SHP77 (cell line): ENCODE data around the gene PPM1G.

Source experiments
- DNase-seq, 2 experiments: peaks; one replicate each; lab custom pipeline; 2025; lab: John Stamatoyannopoulos, UW

The PPM1G gene

DNA sequence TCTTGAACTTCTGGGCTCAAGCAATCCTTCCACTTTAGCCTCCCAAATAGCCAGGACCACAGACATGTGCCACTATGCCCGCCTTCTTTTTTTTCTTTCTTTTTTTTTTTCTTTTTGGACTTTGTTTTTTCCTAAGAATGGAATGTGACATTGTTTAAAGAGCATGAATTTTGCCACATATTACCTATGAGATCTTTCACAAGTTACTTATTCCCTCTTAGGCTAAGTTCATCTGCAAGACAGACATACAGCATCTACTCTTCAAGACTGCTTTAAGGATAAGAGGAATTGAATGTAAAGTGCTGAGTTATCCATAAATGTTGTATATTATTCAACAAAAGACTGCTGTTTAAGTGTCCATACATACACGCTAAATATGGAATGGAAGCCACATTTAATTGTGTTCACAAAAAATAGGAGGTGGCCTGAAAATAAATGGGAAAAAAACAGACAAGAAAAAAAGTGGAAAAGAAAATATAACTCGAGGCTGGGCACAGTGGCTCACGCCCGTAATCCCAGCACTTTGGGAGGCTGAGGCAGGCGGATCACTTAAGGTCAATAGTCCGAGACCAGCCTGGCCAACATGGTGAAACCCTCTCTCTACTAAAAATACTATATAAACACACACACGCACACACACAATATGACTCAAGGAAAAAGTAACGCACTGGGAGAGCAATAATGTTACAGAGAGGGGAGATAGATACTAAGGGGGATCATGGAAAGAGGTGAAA is 3.2 kb upstream of the PPM1G start:
- no peak for DNase-seq

DNA sequence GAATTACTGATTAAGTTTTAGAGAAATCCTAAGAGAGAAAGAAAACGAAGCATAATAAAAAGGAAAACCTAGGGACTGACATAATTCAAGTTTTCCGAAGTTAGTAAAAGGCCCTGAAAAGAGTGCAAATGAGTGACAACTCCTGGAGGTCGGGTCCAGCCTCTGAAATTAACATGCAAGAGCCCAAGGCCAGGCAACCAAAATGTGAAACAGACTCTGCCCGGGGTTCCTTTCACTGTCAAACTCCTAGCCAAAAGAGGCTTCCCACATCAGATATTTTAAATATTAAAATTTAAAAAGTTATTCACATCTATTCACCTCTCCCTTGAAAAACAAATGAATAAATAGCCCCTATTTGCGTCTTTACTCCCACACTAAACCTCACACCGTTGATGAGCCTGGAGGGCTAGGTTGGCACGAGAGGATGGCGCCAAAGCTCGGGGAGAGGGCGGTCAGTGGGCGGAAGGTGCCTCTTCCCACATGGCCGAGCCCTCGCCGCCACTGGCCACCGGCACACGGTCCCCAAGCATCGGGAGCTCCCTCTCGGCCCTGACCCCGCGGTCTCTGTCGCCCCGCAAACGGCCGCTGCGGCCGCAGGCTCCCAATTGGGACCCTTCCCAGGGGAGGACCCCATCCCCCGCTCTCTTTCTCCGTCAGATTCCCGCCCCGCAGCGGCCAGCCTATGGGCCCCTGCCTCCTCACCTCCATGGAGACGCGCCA is 630 bp downstream of the PPM1G start:
- peak in 1 of 2 experiments; percentile 12 for DNase-seq

DNA sequence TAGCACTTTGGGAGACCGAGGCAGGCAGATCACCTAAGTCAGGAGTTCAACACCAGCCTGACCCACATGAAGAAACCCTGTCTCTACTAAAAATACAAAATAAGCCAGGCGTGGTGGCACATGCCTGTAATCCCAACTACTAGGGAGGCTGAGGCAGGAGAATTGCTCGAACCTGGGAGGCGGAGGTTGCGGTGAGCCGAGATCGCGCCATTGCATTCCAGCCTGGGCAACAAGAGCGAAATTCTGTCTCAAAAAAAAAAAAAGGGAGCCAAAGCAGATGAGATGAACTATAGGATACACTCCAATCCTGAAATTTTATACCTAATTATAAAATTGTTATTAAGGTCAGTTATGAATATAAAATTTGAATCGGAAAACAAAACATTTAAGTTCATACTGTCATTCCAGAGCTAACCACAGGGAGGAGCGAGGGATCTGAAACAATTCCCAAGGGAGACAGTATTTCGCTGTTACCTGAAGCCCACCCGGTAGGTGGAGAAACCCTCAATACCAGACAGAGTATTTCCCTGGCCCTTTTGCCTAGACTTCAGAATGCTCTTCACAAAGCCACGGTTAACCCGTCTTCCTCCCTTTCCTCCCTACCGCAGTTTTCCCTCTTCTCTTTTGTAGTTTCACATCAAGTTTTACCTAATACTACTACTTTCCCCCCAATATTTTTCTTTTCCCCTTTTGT is 1.4 kb downstream of the PPM1G start:
- peak; percentile 53 to 64 for DNase-seq

DNA sequence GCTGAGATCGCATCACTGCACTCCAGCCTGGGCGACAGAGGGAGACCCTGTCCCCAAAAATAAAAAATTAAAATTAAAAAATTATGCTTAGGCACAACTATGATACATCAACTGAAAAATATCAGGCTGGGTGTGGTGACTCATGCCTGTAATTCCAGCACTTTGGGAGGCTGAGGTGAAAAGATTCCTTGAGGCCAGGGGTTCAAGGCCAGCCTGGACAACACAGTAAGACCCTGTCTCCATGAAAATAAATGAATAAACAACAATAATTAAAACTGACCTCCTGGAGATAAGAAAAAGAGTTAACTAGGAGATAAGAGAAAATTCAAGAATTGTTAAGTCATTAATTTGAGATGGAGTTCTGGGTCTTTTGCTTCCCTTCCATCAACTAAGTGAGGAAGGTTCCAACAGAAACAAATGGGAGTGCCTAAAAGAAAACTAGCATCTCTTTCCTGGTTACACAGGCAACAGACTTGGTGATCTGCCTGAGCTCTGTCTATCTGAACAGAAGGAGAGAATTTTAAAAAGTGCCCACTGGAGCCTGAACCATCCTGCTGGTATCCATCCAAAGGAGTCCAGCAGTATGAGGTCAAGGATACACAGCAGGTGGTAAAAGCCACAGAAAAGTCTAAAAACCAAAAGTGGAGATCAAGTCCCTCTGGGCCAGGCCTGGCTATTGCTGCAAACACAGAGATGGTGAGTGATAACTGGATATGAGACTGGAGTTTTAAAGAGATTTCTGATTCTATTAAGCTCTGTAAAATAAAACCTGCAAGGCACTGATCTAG is 8.8 kb downstream of the PPM1G start:
- no peak for DNase-seq

DNA sequence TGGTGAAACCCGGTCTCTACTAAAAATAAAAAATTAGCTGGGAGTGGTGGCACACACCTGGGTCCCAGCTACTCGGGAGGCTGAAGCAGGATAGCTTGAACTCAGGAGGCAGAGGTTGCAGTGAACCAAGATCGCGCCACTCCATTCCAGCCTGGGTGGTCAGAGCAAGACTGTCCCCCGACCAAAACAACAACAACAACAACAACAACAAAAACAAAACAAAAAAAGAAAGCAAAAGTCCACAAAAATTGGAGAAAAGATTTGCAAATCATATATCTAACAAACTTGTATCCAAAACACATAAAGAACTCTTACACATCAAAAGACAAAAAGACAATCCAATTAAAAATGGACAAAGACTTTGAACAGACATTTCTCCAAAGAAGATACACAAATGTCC is 10.4 kb downstream of the PPM1G start:
- DNase-seq = no peak

DNA sequence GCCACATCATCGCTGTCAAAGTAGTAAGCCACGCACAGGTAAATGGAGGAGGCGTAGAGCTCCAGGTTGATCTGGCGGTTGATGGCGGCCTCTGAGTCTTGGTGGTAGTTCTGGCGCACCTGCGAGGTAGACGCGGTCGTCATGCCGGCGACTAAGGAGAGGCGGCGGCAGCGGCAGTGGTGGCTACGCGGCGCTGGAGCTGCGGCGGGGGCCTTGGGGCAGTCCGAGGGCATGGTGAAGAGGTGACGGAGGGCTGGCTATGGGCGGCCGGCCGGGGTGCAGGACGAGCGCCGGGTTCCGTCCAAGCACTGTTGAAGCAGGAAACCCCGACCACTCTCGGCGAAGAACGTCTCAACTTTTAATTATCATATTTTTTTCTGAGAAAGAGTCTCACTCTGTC is 16.2 kb downstream of the PPM1G start:
- DNase-seq = no peak

DNA sequence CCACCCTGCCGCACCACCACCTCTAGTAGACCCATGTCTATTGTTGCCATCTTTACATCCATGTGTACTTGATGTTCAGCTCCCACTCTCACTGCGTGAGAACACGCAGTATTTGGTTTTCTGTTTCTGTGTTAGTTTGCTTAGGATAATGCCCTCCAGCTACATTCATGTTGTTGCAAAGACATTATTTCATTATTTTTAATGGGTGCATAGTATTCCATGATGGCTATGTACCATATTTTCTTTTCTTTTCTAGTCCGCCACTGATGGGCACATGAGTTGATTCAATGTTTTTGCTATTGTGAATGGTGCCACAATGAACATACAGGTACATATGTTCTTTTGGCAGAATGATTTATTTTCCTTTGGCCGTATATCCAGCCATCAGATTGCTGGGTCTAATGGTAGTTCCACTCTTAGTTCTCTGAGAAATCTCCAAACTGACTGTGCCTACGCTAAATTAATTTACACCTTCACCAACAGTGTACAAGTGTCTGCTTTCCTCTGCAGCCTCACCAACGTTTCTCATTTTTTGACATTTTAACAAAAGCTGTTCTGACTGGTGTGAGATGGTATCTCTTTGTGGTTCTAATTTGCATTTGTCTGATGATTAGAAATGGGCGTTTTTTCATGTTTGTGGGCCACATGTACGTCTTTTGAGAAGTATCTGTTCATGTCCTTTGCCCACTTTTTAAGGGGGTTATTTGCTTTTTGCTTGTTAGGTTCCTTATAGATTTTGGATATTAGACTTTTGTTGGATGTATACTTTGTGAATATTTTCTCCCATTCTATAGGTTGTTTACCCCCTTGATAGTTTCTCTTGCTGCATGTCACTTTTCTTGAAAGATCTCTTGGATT is 18.3 kb downstream of the PPM1G start:
- DNase-seq = no peak

DNA sequence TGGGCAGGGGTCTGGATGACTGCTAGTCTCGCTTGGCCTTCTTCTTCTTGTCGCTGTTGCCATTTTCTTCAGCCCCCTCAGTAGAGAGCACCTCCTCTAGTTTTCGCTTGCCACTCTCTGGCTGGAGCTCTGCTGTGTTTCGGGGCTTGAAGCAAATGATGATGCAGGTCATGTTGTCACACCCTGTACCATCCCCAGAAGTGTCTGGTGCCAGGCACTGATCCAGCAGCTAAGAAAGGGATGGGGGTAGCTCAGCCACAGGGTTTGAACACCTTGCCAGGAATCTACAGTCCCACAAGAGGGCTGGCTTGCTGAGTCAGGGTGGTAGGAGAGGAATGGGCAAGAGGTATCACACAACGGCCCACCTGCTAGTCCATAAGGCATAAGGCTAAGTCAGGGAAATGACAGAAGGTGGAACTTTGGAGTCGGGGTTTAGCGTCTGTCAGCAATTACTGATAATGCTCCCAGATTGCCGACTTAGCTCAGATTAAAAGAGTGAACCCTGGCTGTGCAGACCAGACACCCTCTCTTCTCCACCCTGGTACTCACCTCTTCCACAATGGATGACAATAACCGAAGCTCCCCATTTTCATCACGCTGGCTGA is 27.7 kb downstream of the PPM1G start:
- DNase-seq = no peak

DNA sequence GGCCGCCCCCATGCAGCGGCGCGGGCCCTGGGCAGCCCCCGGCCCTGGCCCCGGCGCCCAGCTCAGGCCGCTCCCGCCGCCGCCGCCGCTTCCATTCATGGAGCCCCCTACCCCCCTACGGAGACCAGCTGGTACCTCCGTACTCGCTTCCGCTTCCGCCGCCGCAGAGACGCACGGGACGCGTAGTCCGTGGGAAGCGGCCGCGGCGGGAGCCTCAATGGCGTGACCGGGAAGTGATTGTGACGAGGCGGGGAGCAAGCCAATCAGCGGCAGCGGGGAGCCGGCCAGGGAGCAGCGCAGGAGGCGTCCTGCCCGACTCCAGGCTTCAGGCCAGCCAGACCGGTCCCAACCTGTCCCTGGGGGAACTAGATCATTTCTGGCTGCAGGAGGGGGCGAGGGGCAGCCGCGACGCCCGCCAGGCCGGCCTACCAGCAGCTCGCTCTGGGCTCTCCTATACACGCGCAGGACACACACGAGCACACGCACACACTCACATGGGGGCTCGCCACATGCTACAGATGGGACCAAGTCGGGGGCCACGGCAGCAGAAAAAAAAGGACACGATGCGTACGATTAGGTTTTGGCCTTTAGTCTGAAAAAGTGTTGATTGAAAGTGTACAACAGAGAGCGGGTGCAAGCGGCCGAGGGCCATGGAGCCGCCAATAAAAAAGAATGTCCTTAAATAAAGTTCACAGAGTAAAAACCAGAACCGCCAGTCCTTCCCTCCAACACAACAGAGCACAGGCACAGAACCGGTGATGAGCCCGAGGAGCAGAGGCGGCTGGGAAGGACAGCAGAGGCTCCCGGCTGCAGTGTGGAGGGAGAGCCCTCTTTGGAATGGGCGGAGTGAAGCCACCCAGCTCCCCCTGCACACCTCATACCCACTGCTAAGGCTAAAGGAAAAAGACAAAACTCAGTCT is 28.5 kb downstream of the PPM1G start, which contains the start of gene ZNF513:
TSS of gene ZNF513 (minus strand) at position 109 of the 920 bp plus-strand sequence. CDS start 208 bp downstream, outside the sequence.
- DNase-seq = peak; percentile 92 to 95

DNA sequence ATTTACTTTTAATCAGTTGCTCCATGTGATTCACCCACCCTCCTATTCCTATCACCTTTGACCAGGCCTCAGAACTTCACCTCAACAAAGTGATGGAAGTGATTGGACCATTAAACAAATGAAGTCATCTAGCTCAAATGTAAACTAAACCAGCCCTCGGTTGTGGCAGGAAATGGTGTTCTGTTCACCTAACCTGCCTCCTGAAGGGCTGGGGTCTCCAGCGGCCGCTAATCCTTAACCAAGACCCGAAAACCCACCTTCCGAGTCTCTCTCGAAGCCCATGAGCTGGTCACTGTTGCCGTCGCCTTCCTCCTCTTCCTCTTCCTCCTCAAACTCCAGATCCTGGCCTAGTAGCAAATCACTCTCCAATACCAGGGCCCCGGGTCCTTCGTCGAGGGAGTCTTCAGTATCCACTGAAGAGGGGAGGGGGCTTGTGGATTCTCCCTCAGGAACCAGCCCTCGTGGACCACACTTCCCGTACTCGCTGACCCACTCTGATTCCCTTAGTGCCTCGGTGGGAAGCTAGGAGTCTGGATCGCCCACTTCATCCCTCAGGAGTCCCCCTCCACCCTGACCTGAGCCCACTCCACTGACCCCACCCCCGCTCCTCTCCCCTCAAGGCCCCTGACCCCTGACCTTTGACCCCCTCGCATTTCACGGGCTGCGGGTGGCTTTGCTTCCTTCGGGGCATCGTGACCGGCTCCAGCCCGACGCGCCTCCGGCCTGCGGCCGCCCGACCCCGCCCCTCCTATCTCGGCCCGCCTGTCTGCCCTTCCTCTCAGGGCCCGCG is 29.4 kb downstream of the PPM1G start:
- peak in 1 of 2 experiments; percentile 61 for DNase-seq

DNA sequence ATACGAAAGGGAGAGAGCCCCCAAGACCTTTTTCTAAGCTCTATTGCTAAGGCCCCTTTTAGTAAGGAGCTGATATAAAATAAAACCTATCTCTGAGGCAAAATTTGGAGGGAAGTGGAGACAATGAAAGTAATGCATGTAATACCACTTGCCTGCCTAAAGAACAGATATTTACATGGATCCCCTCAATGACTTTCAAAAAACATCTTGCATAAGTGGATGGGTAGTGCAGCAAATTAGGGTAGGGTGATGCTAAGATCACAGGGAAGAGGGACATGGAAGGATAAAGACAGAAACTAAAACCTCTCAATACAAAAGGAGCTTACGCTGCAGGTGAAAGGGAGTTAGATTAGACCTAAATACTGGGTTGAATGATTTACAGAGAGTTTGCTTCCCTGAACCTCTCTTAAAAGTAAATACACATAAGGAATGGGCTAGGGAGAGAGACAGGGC is 30.0 kb downstream of the PPM1G start:
- no peak for DNase-seq

DNA sequence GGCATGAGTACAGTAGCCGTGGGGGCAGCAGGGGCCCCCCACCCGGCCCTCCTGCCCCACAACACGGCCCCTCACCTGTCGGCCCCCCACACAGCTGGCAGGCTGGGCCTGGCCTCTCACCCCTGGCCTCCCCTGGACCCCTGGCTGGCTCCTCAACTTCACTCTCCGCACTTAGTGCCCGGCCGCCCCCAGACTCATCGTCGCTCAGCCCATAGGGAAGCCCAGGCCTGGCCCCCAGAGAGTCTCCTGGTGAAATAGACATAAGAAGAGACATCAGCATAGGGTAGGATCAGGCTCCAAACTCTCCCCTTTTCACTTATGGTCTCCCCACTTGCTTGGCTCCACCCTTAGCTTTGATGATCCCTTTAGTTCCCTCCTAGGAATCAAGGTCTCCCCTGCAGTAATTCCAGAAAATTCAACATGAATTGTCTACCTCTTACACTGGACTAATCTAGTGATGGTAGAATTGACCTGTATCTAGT is 30.5 kb downstream of the PPM1G start:
- no peak for DNase-seq

DNA sequence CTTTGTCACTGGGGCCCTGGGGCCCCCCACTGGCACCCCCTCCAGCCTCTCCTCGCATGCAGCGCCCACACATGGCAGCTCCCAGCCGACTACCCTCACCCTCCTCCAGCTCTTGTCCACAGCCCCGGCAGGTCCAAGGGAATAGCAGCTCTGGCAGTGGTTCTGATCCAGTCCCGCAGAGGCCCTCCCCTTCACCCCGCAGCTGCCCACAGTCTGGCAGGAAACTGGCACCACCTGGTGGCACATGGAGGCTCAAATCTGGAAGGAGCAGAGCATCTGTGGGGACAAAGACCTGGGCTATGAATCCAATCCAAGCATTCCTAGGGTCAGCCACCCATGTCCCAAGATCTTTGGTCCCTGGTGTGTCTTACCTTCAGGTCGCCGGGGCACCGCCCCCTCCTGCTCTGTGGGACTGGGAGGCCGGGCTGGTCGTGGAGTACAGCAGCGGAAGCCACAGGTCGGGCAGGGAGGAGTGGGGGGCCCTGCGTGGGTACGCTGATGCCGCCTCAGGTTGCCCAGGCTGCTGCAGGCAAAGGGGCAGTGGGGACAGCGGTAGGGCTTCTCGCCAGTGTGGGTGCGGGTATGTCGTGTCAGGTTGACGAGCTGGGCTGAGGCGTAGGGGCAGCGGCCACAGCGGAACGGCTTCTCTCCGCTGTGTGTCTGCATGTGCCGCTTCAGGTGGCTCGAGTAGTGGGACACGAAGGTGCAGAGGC is 31.1 kb downstream of the PPM1G start:
- DNase-seq = peak in 1 of 2 experiments; percentile 8

DNA sequence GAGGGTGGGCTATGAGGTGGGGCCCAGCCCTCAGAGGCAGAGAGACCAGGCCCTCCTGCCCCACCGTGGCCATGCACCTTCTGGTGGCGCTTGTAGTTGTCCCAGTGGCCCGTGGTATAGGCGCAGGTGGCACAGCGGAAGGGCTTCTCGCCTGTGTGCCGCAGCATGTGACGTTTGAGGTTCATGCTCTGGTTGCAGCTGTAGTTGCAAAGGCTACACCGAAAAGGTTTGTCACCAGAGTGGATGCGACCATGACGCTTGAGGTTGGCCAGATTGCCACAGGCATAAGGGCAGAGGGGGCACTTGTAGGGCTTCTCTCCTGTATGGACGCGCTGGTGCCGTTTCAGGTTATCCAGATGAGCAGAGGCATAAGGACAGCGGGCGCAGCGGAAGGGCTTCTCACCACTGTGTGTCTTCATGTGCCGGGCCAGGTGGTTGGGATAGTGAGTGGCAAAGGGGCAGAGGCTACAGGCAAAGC is 31.7 kb downstream of the PPM1G start:
- no peak for DNase-seq

DNA sequence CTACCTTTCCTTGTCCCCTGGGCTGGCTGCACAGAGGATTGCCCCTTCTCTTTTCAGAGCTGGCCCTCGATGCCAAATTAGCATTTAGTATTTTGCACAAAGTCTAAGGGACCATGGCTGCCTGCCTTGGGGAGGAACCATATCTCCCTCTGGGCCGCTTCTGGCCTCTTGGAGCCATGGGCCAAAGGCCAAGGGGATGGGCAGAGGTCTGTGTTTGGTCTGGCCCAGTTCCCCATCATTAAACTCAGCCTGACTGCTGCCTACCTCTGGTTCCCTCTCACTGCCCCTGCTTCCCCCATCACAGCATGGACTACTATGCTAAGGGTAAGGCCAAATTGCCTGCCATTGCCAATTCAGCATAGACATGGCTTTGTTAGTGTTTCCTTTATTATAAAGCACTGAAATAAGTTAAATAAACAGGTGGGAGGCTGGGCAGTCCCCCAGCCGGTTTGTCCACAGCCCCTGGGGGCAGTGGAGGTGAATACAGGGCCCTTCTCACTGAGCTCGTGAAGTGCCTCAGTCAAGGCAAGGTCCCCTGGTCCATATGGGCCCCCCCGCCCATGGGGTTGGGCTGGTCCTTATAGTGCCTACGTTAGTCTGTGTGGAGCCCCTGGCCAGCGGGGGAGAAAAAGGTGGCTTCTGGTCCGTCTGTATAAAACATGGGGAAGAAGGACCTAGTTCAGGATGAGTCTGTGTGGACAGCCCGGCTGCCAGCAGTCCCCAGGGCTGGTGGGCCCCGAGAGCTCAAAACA is 32.3 kb downstream of the PPM1G start:
- DNase-seq = no peak

DNA sequence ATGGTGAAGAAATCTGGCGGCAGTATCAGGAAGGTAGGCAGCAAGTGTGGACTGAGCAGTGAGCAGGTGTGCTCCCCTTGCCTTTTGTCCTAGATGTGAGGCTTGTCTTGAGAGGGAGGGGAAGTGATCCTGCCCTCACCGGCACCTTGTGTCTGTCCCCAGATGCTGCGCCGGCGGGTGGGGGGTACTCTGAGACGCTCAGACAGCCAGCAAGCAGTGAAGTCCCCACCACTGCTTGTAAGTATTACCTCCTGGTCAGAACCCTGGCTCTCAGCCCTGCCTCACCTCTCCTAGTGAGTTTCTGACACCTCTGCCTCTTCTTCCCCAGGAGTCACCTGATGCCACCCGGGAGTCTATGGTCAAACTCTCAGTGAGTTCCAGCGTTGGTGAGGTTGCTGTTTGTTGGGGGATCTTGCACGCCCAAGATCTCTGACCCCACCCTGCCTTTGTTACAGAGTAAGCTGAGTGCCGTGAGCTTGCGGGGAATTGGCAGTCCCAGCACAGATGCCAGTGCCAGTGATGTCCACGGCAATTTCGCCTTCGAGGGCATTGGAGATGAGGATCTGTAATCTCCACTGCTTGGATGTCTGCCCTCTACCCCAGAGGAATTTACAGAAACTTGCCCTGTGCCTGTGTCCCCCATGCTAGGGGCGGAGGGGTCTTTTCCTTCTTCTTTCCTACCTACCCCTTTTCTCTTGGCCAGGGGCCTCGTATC is 33.1 kb downstream of the PPM1G start:
- DNase-seq = no peak
